Stimulated activated CD4-positive, alpha-beta T cell treated with anti-CD3 and anti-CD28 coated beads, Interleukin-2, amount 100 ng/mL, for 24 hours (primary cell): Measurements from ENCODE around the gene APOBEC3A.
"Not testable (repeated sequence)": the region's sequence is repeated elsewhere in the genome, so short reads cannot be mapped to it uniquely, and the experiment has no call there.

ENCODE experiments used
- DNase-seq, 2 donors: peaks; one replicate each; pipeline ENCODE4 v3.0.0-alpha.2; 2020

APOBEC3A gene

DNA sequence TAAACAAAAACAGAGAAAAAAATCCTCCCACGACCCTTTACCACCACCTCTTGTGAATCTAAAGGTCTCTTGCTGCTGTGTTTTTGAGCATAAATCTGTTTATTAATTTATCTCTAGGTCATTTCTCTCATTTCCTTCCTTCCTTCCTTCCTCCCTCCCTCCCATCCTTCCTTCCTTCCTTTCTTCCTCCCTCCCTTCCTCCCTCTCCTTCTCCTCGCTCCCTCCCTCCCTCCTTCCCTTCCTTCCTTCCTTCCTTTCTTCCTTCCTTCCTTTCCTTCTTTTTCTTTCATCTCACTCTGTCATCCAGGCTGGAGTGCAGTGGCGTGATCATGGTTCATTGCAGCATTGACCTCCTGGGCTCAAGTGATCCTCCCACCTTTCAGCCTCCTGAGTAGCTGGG, 13.5 kb upstream of the APOBEC3A start:
- DNase-seq, result no peak

DNA sequence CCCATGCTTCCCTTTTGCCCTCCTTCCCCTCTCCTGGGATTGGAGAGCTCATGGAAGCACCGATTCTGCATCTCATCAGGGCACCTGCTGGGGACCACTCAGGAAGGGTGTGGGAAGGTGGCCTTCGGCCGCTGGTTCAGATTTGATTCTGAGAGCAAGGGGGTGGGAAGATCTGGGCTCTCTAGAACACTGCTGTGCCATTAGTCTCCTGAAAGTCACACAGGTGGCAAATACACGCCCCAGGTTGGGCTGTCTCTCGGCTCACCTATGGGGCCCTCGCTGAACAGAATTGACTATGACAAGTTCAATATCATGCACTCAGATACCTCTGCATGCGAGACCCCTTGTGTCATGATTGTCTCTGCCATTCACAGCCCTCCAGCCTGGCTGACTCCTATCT, 12.8 kb upstream of the APOBEC3A start:
- DNase-seq, result no peak

DNA sequence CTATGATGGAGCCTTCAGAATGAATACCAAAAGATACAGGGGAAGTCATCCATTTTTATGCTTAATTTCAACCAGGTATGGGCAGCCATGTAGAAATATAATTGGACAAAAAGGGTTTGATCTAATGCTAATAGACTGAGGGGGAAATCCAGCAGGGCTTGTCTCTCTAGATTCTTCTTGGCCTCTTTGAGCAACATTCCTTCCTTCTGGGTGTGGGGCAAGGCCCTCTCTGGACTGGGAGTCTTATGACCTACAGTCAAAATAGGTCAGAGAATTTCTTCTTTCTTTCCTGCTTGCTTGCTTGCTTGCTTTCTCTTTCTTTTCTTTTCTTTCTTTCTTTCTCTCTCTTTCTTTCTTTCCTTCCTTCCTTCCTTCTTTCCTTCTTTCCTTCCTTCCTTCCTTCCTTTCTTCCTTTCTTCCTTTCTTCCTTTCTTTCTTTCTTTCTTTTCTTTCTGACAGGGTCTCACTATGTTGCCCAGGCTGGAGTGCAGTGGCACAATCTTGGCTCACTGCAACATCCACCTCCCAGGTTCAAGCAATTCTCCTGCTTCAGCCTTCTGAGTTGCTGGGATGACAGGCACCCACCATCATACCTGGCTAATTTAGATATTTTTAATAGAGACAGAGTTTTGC, 11.6 kb upstream of the APOBEC3A start:
- DNase-seq, result not testable (repeated sequence)

DNA sequence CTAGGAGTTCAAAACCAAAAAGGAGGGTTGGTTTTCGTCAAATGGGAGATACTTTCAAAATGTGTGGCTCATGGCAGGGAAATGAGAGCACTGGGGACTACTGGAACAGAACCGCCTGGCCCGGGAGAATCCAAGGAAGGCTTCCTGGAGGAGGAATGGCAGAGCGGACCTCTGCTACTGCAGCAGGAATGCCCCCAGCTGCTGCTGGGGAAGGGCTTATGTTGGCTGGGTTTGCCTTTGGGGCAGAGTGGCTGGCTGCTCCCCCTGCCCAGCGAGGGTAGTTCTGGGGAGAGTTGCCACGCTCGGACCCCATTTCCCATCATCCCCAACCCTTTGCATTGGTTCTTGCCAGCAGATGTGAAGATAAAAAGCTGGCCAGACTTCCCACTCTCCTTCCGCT, 10.6 kb upstream of the APOBEC3A start:
- no peak for DNase-seq

DNA sequence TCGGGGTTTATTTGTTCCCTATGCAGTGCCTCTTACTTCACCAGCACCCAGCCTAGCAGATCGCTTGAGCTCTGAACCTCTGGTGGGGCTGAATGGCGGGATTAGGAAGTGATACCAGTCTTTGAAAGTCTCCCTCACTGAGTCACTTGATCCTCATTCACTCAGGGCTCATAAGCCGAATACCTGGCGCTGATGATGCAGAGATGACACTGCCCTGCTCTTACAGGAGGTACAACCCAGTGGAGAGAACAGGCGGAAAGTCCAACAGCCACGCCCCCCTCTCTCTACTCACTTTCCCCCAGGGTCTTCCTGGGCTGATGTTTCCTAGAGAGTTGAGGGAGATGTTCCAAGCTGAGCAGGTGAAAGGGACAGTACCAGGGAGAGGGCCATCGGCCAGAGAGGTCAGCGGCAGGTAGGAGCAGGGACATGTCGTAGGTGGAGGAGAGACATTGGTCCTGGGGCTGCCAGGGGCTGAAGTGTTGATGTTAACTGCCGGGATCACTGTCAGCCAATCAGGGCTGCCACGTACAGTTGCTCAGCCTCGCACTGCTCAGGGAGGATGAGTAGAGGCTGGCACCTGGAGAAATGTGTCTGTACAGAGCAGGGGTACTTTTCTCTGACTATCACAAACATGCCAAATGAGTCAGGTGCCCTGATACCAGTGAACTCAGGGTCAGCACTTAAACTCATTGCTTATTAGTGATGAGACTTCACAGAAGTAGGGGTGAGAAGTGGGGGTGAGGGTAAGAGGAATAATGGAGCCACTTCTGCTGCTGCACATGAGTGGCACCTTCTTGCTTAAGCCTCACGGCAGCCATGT, 9.9 kb upstream of the APOBEC3A start:
- peak in 1 of 2 donors; percentile 39 for DNase-seq

DNA sequence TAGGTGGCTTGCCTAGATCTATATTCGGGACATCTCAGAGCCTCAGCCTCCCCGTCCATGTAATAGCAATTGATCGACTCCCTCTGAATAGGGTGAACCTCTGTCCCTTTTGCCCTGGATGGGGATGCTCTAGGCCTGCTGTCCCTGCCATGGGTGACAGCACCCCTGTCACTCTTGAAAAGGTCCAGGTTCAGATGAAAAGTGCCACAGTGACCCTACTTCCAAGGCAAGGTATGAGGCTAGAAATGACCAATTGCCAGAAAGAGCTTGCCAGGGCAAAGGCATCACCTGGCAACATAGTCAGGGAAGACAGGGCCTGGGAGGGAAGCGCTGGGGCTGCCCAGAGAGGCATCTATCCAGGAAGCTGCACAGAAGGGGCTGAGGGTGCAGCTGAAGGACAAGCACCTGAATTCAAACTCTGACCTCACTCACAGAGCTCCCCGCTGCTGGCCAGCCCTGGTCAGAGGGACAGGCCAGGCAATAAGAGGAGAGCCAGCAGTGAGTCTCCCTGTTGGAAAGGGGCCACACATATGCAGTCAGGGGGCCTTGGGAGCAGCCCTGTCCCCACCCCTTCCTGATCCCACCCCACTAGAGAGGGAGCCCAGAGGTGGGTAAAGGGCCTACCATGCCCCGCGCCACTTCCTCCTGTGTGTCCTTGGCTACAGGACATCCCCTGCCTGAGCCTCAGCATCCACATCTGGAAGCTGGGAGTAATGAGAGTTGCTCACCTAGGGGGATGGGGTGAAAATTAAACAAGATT, 9.0 kb upstream of the APOBEC3A start:
- no peak for DNase-seq

DNA sequence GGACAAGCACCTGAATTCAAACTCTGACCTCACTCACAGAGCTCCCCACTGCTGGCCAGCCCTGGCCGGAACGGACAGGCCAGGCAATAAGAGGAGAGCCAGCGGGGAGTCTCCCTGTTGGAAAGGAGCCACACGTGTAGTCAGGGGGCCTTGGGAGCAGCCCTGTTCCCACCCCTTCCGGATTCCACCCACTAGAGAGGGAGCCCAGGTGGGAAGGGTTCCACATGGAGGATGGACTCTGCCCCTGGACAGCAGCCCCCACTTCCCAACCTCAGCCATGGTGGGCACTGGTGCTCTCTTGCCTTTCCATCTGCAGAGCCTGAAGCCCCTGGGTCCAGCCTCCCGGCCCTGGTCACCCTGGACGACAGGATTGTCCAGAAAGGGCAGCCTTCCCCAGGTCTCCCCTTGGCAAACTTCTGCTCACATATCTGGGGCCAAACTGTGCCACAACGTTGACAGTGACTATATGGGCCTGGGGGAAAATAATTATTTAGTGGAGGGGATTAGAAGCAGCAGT, 7.5 kb upstream of the APOBEC3A start:
- DNase-seq, result no peak

DNA sequence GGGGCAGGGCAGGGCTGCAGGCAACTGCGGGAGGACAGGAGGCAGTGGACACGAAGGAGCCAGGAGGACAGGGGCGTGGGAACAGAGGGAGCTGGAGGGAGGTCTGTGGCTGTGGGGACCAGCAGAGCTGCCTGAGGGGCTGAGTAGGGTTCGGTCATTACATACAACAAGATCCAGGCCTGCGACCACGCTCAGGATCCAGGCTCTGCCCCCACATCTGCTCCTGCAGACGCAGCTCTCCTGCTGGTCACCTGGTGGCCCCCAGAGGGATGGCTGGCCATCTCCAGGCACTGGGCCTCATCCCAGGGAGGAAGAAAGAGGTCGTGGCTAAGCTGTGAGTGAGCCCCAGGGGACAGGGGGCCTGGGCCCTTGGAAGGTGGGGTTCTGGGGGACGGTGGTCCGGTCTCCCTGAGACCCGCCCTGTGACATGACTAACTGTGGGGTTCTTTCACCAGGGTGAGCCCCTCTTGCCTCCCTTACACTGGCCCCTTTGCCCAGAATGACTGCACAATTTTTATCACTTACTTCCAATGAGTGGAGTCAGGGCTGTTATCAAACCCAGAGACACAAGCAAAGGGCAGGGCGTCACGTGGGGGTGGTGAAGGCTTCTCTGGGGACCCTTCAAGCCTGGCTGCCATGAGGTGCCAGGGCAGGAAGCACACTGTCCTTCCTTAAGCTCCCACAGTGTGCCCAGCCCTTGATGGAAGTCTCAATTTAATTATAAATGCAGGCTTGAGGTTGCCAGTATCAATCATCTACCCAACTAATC, 6.7 kb upstream of the APOBEC3A start:
- no peak for DNase-seq

DNA sequence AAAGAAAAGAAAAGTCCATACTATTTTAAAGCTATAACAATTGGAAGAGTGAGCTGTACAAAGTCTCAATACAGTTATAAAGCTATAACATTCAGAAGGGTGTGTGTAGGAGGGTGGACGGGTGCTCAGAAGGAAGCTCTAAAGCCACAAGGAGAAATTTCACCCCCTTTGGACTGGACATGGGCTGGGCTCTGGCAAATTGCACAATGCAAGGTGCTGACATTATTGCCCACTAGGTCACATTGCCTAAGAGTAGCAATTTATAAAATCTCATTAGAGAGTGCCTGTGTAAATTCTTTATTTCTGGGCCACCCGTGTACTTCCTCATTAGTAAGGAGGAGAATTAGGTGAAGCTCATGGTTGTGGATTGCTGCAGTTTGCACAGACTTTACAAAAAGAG, 5.7 kb upstream of the APOBEC3A start:
- DNase-seq, result no peak

DNA sequence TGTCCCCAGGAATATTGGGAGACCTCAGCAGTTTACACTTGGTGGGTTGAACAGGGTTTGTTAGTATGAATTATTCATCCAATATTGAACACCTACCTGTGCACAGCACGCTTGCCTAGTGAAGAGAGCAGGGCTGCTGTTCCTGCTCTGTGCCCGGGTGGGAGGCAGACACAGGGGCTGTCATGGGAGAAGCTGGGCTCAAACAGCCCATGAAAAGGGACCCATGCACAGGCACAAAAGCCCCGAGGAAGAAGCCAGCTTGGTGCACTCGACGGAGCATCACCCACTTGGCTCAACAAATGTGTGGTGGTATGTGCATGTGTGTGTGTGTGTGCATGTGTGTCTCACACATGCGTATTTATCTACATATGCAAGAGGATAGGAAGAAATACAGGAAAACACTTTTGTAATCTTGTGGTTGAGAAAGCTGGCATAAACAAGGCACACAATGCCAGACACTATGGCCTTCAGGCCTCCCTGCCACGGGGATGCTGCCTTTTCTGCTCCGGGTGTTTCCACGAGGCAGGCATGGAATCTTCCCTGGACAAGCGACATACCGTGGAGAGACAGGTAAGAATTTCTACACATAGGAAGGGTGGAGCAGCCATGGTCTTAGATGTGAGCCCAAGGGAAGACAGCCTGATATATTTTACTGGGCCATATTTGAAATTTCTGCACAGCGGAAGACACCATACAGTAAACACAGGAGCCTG, 5.0 kb upstream of the APOBEC3A start:
- no peak for DNase-seq

DNA sequence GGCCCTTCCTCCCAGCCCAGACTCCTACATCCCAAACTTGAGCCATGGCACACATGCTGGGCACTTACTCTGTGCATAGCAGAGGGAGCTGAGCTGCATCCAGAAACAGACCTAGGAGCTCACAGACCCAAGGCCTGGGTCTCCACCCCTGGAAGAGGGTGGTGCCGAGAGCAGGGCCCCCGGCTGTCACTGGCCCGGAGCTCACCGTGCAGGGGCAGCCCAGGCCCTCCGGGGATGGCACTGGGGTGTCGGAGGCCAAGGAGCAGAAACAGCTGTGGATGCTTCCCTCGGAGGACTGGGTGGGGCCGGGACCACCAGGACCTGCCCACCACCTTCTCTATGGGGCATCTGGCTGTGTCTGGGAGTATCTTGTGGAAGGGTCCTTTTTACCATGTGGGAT, 4.3 kb upstream of the APOBEC3A start:
- no peak for DNase-seq

DNA sequence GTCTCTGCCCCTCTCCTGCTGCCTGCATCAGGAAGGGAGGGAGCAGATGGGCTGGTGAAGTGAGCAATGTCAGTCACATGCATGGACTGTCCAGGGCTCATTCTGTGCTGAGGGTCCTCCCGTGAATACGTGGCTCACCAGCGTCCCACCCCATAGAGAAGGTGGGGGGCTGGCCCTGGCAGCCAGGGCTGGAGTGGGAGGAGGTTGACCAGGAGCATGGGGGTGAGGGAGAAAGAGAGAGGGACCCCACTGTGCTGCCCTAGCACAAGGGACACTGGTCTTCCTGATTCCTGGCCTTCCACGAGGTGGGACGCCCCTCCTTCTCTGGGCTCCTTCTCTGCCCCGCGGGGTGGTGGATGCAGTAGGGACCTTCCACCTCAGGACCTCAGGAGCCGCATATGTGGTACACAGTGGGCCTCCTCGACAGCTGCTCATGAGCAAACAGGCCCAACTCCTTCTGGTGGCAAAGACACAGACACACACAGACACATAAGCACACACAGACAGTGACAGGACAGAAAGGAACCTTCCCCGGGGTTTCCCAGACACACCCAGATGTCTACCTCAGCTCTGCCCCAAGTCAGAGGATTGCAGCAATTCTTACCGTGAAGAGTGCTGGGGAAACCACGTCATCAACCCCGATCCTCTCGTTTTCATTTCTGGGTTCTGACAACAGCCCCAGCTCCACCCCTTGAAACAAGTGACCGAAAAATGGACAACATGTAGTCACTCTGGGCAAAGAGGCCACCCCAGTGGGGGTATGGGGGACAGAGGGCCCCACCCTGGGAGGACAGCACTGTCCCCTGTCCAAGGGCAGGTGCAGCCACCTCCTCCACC, 3.6 kb upstream of the APOBEC3A start:
- peak; percentile 73 to 74 for DNase-seq

DNA sequence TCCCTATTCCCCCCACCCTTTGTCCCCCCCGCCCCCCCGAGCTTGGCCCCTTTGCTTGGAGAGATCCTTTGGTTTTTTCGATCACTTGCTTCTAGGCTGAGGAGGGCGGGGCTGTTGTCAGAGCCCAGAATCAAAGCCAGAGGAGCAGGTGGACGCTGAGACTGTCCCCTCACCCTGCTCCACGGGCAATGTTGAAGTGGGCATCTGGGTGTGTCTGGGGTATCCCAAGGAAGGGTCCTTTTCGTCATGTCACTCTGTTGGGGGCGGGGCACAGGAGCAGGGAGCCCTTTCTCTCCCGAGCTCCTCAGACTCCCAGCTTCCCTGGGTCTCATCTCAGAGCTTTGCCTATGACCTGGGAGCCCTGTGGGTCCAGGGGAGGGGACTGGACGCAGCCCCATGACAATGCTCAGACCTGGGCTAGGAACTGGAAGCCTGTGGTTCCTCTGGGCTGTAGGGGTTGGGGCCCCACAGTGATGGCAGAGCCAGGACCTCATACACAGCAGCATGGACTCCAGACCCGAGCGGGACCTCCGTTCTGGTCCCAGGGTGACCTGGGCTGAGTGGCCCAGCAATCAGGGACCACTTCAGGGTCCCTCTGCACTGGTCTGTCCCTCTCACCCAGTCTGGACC, 2.9 kb upstream of the APOBEC3A start:
- no peak for DNase-seq

DNA sequence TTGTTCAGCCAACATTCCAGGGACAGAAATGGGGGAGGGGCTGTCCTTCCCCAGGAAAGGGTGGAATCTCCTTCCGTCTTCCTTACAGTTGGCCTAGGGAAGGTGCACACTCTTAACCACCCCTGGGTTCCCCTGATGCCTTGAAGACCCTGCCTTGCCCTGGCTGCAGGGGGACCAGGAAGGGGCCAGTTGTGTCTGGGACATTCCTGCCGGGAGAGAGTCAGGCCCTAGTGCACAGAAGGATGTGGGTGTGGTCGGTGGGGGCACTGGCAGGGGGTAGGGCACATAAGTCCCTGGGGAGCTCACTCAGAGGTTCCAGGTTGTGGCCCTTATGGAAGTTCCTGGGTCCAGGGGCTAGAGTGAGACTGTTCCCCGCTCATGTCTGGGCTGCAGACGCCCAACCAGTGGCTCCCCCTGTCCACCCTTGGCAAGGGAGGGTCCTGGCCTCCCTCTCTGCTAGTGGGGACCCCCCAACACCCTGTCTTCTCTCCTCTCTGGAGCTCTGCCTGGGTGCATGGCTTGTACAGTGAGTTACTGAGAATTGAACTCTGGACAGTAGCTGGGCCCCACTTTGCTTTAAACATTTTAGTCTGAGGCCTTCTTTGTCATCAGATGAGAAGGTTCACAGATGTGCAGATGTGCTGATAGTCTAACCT, 2.0 kb upstream of the APOBEC3A start:
- DNase-seq, result no peak

DNA sequence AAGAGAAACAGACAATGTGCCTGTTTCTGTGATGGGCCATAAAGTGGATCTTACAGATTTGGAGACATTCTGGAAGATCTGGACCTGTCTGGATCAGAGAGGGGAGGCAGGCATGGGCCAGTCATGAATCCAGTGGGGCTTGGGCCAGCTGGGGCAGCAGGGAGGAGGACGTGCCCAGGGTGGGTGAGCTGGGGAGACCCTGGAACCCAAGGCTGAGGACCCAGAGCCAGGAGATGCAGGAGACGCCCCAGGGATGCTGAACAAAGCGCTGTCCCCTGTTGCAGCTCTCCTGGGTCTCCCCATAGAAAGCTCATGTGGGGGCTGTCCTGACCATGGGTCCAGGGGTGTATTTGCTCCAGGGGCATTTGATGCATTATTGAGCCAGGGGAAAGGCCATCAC, 1.5 kb upstream of the APOBEC3A start:
- no peak for DNase-seq

DNA sequence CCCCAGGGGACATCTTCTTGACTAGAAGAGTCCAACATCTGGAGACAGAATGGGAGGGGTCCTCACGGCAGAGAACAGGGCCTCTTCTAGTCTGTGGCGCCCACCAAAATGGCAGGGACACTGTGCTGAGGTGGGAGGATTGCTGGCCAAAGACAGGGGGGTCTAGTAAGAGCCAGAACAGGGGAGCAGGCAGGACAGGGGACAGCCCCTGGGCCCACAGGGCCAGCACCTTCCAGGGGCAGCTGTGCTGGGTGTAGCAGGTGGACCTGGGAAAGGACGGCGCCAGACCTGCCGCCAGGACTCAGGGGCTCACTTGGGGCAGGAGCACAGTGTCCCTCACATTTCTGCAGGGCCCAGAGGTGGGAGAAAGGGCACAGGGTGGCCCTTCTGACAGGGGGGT, 858 bp upstream of the APOBEC3A start:
- no peak for DNase-seq

DNA sequence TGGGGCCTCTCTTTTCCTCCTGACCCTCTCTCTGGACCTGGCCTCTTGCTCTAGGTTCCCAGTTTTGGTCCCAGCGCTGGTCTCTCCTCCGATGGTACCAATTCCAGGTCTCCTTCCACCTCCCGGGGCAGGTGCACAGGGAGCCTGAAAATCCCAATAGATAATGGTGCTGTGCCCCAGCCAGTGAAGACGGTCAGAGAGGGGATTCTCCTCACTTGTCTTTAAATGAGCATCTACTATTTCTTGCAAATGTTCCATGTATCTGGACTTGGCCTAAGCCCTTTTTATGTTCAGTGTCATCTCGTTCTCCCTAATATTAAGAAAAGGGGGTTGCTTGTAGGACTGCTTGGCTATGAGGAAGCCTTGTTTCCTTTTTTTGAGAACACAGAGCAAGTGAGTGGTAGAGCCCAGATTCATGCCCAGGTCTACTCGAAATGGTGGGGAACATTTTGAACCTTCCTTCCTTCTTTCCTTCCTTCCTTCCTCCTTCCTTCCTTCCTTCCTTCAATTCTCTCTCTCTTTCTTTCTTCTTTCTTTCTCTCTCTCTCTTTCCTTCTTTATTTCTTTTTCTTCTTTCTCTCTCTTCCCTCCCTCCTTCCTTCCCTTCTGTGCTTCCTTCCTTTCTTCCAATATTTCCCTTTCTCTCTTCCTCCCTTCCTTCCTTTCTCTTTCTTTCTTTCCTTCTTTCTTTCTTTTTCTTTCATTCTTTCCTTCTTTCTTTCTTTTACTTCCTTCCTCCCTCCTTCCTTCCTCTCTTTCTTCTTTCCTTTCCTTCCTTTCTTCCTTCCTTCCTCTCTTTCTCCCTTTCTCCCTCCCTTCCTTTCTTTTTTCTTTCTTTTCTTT, 620 bp downstream of the APOBEC3A start:
- DNase-seq, result no peak

DNA sequence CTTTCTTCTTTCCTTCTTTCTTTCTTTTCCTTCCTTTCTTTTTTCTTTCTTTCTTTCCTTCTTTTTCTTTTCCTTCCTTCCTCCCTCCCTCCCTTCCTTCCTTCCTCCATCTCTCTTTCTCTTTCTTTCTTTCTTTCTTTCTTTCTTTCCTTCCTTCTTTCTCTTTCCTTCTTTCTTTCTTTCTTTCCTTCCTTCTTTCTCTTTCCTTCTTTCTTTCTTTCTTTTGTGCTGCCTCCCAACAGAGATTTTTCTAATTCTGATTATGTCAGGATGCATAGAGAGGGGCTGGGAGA, 1.2 kb downstream of the APOBEC3A start:
- not testable (repeated sequence) for DNase-seq

DNA sequence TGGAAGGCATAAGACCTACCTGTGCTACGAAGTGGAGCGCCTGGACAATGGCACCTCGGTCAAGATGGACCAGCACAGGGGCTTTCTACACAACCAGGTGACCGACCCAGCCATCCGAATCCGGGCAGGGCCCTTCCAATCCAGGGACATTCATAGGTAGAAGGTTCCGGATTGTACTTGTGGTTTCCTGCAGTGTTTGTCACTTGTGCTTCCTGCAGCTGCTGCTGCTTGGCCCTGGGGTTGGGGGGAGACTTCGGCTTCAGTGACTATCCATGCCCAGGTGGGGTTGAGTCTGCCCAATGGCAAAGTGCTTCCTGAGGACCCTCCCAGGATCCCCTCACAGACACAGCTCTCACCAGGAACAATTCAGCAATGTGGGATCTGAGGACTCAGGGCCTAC, 2.2 kb downstream of the APOBEC3A start:
- no peak for DNase-seq
